ENCODE measurements around the gene GLS. TPM values are rescaled to one million over a fixed set of nuclear protein-coding genes. Genes with fewer than 3 reads are reported as not detected.

Gene GLS
- total RNA-seq, 4 donors from 2014 or later, result 60.6 to 128 (median 75.7) TPM

- H3K36me3 ChIP-seq, result peaks cover 94% of the 10 kb centered on the region
- H3K4me3 ChIP-seq, result no peak overlapping the region
- no peaks in the 10 kb centered on the region for H3K9me3 ChIP-seq
- no peaks in the 10 kb centered on the region for H3K27me3 ChIP-seq
- H3K4me1 ChIP-seq, result peaks cover 11% of the 10 kb centered on the region
- no peak for TF ChIP-seq POLR2AphosphoS5 (IDR thresholded peaks at IDR 0.05)
- TF ChIP-seq EP300 (IDR thresholded peaks at IDR 0.05), result no peak
- TF ChIP-seq CTCF (IDR thresholded peaks at IDR 0.05), result no peak
- TF ChIP-seq POLR2A (IDR thresholded peaks at IDR 0.05), result no peak
- WGBS, result 95% methylated on average over 5 of the region's 5 CpGs
- DNase-seq (ENCODE audit: low spot score in 2 of 2), result no peak
- H3K27ac ChIP-seq, result no peak overlapping the region
Measured at GRCh38 chr2:190996338-190996946, 115.8 kb downstream of the GLS start.

DNA sequence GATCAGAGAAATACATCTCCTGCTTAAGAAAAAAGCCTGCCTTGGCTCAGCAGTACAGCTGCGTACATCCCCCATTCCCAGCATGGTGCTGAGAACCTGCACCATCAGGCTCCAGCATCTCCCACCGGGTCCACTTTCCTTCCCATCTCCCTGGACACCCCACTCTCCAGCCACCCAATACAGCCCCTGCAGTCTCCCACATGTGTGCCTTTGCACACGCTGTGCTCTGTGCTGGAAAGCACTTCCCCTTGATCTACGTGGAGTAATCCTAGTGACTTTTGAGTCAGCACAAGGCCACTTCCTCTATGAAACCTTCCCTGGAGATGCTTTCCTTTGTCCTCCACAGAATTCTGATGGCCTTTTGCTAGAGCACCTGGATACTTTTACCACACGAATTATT lies 116.3 kb downstream of the GLS start:
- no peak for DNase-seq (ENCODE audit: low spot score in 2 of 2)
- no peak overlapping the region for H3K4me3 ChIP-seq
- no peak for TF ChIP-seq EP300 (IDR thresholded peaks at IDR 0.05)
- TF ChIP-seq POLR2A (IDR thresholded peaks at IDR 0.05), result no peak
- no peak for TF ChIP-seq POLR2AphosphoS5 (IDR thresholded peaks at IDR 0.05)
- TF ChIP-seq CTCF (IDR thresholded peaks at IDR 0.05), result no peak
- H3K27ac ChIP-seq, result no peak overlapping the region
- H3K9me3 ChIP-seq, result no peaks in the 10 kb centered on the region
- 88% methylated on average over 5 of the region's 5 CpGs for WGBS
- H3K4me1 ChIP-seq, result peaks cover 16% of the 10 kb centered on the region
- no peaks in the 10 kb centered on the region for H3K27me3 ChIP-seq
- peaks cover 91% of the 10 kb centered on the region for H3K36me3 ChIP-seq

GRCh38 chr2:190997526-190998113 lies 117.0 kb downstream of the GLS start:
- Histone ChIP-seq H3K27me3 (no peaks in the 10 kb centered on the region), H3K4me1 (peaks cover 16% of the 10 kb centered on the region), H3K9me3 (no peaks in the 10 kb centered on the region), H3K4me3 (no peak overlapping the region), H3K36me3 (peaks cover 91% of the 10 kb centered on the region), H3K27ac (no peak overlapping the region)
- DNase-seq (ENCODE audit: low spot score in 2 of 2), result no peak
- 87% methylated on average over 8 of the region's 8 CpGs for WGBS
- TF ChIP-seq POLR2AphosphoS5 (IDR thresholded peaks at IDR 0.05) (no peak), POLR2A (IDR thresholded peaks at IDR 0.05) (no peak), CTCF (IDR thresholded peaks at IDR 0.05) (no peak), EP300 (IDR thresholded peaks at IDR 0.05) (no peak)

DNA sequence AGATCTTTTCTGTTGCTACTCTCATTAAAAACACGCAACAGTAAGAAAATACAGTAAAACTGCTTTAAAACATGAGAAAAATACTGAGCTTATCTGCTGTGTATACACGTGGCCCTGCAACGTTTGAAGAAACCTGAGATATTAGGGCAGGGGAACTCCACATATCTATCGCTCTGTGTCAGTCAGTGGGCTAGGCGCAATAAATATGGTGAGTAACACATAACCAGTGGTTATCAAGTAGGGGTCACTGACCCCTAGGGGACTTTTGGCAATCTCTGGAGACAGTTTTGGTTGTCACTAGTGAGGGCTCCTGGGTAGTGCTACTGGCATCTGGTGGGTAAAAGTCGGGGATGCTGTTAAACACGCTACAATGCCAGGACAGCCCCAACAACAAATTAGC lies 118.4 kb downstream of the GLS start:
- no peak overlapping the region for H3K4me3 ChIP-seq
- 88% methylated on average over 7 of the region's 7 CpGs for WGBS
- TF ChIP-seq CTCF (IDR thresholded peaks at IDR 0.05) (no peak), POLR2AphosphoS5 (IDR thresholded peaks at IDR 0.05) (no peak), EP300 (IDR thresholded peaks at IDR 0.05) (no peak), POLR2A (IDR thresholded peaks at IDR 0.05) (no peak)
- no peaks in the 10 kb centered on the region for H3K27me3 ChIP-seq
- H3K9me3 ChIP-seq, result no peaks in the 10 kb centered on the region
- peaks cover 90% of the 10 kb centered on the region for H3K36me3 ChIP-seq
- no peak overlapping the region for H3K27ac ChIP-seq
- peaks cover 16% of the 10 kb centered on the region for H3K4me1 ChIP-seq
- DNase-seq (ENCODE audit: low spot score in 2 of 2), result no peak

DNA sequence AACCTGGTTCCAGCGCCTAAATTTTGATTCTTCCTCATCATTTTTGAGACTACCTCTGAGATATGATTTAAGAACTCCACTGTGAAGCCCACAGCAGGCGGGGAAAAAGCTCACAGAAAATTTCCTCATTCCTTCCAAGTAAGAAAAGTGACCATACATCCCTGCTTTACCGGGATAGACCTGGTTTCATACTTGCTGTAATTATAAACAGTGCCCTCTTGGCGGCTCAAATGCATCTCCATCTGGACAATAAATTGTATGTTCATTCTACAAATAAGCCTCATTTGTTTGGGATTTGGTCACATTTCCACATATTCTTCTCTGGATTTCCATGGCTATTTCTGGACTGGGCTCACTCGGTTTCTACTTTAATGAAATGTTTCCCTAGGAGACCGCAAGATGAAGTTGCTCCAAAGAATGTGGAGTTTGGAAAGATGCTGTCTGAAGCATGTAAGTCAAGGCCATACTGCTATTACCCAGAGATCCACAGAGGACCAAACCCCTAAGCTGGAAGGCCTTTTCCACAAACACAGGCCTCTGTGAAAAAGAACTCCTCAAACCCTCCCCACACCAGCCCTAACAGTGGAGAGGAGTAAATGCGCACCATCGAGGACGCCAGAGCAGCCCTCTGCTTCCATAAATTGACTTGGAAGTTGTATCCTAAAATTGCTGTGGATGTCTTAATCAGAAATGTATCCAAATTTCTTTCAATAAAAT lies 119.5 kb downstream of the GLS start:
- no peaks in the 10 kb centered on the region for H3K9me3 ChIP-seq
- H3K4me3 ChIP-seq, result no peak overlapping the region
- no peak for DNase-seq (ENCODE audit: low spot score in 2 of 2)
- H3K27me3 ChIP-seq, result no peaks in the 10 kb centered on the region
- TF ChIP-seq CTCF (IDR thresholded peaks at IDR 0.05), result no peak
- TF ChIP-seq POLR2A (IDR thresholded peaks at IDR 0.05), result no peak
- no peak for TF ChIP-seq POLR2AphosphoS5 (IDR thresholded peaks at IDR 0.05)
- no peak for TF ChIP-seq EP300 (IDR thresholded peaks at IDR 0.05)
- H3K27ac ChIP-seq, result no peak overlapping the region
- peaks cover 89% of the 10 kb centered on the region for H3K36me3 ChIP-seq
- 86% methylated on average over 9 of the region's 9 CpGs for WGBS
- peaks cover 16% of the 10 kb centered on the region for H3K4me1 ChIP-seq
